Midbrain (tissue), 1 donor: ENCODE data around the gene BAHCC1.

Source experiments
- DNase-seq: peaks from one replicate; lab custom pipeline; 2025; lab: John Stamatoyannopoulos, UW

Gene BAHCC1

GRCh38 chr17:81398176-81398831 lies 3.0 kb downstream of the BAHCC1 start:
- DNase-seq = no peak

DNA sequence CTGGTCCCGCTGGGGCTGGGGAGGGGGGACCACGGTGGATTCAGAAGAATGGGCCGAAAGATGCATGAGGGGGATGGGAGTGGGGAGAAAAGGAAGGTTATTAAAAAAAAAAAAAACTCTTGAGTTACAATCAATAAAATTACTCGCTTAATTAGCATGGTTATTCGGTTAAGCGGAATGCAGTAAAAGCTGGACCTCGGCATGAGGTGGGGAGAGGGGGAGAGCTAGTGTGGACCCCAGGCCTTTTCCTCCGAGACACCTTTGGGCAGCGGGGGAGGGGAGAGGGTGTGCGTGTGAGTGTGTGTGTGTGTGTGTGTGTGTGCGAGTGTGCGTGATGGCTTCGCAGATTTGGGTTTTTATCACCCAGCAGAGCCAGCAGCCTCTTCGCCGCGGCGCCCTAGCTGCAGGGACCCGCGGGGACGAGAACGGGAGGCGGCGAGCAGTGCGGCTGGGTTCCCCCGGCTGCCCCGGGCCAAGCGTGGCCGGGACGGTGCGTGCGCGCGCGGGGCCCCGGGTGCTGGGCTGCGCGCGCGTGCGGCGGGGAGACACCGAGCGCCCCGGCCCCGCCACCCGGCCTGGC lies 3.7 kb downstream of the BAHCC1 start:
- DNase-seq = no peak

GRCh38 chr17:81399481-81400153 lies 4.4 kb downstream of the BAHCC1 start:
- no peak for DNase-seq

DNA sequence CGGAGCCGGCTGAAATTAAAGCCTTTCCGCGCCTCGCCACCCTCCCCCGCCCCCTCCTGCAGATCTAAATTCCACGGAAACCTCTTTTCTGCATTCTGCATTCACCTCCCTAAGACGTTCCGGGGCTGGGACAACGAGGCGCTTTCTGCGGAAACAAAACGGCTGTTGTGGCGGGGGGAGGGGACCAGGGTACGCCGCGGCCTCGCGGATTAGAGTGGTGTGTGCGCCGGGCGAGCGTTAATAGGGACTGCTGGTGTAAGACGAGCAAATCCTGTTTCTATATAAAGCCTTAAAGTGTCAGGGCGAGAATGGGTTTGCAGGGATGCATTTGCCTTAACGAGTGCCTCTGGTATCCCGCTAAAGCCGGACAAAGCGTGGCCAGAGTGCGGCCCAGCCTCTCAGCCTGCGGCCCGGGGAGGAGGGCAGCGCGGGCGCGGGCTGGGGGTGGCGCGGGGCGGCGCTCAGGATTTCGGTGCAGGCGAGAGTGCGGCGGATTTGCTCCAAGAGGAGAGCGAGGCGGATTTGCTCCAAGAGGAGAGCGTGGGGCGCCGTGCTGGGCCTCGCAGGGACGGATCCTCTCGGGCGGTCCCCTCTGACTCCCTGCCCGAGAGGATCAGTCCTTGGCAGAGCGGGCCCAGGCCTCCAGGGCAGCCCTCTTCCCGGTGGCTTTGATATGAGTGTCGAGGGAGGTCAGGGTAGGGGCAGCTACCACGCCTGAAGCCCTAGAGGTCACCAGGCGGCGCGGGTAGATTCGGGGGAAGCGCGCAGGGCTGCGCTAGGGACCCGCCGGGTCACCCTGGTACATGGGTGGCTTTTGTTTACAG lies 5.1 kb downstream of the BAHCC1 start:
- peak; percentile 42 for DNase-seq

- DNase-seq = no peak
These were observed 5.9 kb downstream of the BAHCC1 start for GRCh38 chr17:81400996-81401722.

DNA sequence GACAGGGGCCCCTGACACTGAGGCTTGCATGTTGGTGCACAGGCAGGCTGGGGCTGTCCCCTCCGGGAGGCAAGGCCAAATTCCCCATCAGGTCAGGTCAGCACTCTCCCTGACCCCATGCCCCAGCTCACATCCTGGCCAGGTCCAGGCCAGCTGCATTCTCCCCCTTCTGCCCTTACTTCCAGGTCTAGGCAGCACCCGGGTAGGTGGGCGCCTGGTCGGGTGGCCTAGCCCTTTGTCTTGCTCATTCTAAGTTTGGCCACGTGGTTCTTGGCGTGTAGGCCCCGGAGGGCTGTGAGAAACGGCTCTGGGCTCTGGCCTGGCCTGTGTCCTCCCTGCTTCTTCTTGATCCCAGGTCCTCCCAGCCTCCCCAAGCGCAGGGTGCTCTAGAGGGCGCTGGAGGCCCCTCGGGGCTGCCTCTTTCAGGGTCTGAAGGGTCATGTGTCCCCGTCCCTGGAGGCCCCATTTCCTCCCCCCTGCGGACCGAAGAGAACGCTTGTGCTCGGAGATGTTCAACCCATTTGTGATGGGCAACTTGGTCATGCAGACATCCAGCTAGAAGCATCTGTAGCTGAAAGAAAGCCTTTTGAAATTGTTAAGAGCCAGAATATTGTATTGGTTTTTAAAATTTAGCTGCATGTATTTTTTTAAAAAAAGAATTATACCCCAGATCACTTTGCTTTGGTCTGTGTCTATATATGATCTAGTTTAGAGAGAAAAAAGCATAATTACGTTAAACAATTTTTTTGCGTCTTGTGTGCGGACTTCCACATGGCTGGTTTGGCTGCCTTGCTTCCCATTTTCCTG lies 6.7 kb downstream of the BAHCC1 start:
- no peak for DNase-seq

DNA sequence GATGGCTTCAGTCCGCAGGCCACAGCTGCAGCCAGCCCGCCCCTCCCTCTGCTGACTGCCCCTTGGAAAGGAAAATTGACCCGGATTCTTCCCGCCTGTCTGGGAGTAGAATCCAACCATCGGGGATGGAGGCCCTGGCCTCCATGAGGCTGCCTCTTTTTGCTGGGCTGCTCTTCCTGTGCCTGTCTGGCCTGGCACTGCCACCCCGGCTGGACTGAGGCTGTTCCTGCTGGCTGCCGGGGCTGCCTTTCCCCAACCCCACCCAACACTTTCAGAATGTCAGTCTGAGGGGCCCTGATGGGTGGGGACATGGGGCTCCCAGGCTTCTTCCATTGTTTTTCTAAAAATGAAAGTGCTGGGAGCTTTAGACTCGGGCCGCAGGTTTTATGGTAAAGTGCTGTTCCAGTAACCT lies 7.3 kb downstream of the BAHCC1 start:
- DNase-seq = no peak

- no peak for DNase-seq
These were observed 7.8 kb downstream of the BAHCC1 start for GRCh38 chr17:81402981-81403467.

- no peak for DNase-seq
These were observed 8.6 kb downstream of the BAHCC1 start for GRCh38 chr17:81403671-81404534.

- DNase-seq = no peak
These were observed 9.4 kb downstream of the BAHCC1 start for GRCh38 chr17:81404558-81405165.

- DNase-seq = no peak
These were observed 10.2 kb downstream of the BAHCC1 start for GRCh38 chr17:81405411-81405872.

GRCh38 chr17:81406117-81406953 lies 11.1 kb downstream of the BAHCC1 start:
- DNase-seq = no peak

GRCh38 chr17:81408049-81408448 lies 12.8 kb downstream of the BAHCC1 start:
- DNase-seq = no peak

- DNase-seq = no peak
These were observed 14.1 kb downstream of the BAHCC1 start for GRCh38 chr17:81409190-81409935.

DNA sequence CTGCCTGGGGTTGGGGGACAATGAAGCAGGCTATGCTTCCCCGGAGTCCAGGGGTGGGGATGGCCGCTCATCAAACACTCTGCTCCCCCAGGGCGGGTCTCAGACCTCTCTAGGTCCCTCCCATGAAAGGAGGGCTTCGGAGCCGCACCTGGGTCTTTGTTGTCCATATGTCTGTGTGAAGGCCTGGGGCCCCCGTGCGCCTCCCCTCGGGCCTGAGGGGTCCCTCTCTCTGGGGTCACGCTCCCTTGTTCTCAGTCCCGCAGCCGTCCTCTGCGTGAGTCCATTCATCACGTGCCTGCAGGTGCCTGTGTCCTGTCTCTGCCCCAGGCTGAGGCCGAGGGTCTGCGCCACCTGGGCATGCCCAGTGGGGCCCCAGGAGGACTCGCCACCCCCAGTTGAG lies 15.6 kb downstream of the BAHCC1 start:
- DNase-seq = no peak

DNA sequence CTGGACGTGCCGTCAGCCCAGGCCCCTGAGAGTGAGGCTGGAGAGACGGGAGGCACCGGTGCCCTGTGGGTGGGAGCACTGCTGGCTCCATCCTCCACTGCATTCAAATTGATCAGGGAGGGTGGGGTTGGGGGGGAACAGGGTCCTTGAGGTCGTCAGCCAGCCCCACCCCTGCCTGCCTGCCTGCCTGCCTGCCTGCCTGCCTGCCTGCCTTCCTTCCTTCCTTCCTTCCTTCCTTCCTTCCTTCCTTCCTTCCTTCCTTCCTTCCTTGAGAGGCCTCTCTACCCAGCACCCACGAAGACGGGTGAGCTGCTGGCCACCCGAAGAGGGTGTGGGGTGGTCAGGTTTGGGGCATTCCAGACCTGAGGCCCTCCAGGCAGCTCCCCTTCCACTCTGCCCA lies 16.0 kb downstream of the BAHCC1 start:
- no peak for DNase-seq

GRCh38 chr17:81412490-81413093 lies 17.3 kb downstream of the BAHCC1 start:
- no peak for DNase-seq
